Thoracic aorta (tissue), 2 donors: Measurements from ENCODE around the gene NAPB. TPM values are rescaled to one million over a fixed set of nuclear protein-coding genes. Genes with fewer than 3 reads are reported as not detected.
A peak's percentile ranks its signal among the peaks of the same experiment; 100 is the strongest.

Experiments
- ATAC-seq: fragments of 150-250 bp; one replicate; pipeline ENCODE4 v1.8.0; 2017; ENCODE audit warnings: low read depth; ENCODE audit not compliant: insufficient number of reproducible peaks, low FRiP score
- DNase-seq: peaks from one replicate; pipeline ENCODE4 v3.0.0-alpha.2; 2020; ENCODE audit warnings: low spot score
- H3K27ac ChIP-seq, 2 donors: fragments of 200-600 bp; sonication (generic); 1 replicate in 1 of 2; 2 replicates in 1 of 2; pipeline ENCODE4 v1.5.1; 2016; ENCODE audit warnings: mild to moderate bottlenecking in 2 of 2, moderate library complexity in 2 of 2
- H3K27me3 ChIP-seq: fragments of 200-600 bp; sonication (generic); replicated peaks from 2 replicates; pipeline ENCODE4 v1.6.0; 2016; ENCODE audit warnings: mild to moderate bottlenecking; ENCODE audit not compliant: insufficient read depth
- H3K36me3 ChIP-seq: fragments of 200-600 bp; sonication (generic); one replicate; pipeline ENCODE4 v1.5.1; 2016
- H3K4me1 ChIP-seq, 2 donors: fragments of 200-600 bp; sonication (generic); 1 replicate in 1 of 2; 2 replicates in 1 of 2; pipeline versions ENCODE4 v1.5.1 to v1.6.0; 2016; ENCODE audit warnings: low read depth in 2 of 2, mild to moderate bottlenecking in 1 of 2; ENCODE audit not compliant: control insufficient read depth in 1 of 2
- H3K4me3 ChIP-seq: fragments of 200-600 bp; sonication (generic); 2 replicates; pipeline ENCODE4 v1.5.1; 2016; ENCODE audit warnings: mild to moderate bottlenecking
- H3K9me3 ChIP-seq: fragments of 200-600 bp; sonication (generic); 2 replicates; pipeline ENCODE4 v1.5.1; 2016
- CTCF ChIP-seq: fragments of 200-600 bp; sonication (generic); IDR thresholded peaks from one replicate; pipeline ENCODE4 v1.5.1; 2019; ENCODE audit warnings: antibody characterized with exemption
- total RNA-seq, 2 donors: library from RNA; depleted of rRNA; stranded (reverse); fragments of >200 nt; gene quantifications; one replicate each; pipeline versions ENCODE4 v1.1.0 to v1.2.3, GENCODE V29; 2016

NAPB gene
- total RNA-seq, 2 donors from 2014 or later: 10.2 to 17.1 TPM

- Histone ChIP-seq H3K4me1 (peaks cover 6 to 8% of the 10 kb centered on the region in 2 donors), H3K27me3 (no peaks in the 10 kb centered on the region), H3K4me3 (no peak overlapping the region), H3K27ac (no peak overlapping the region), H3K9me3 (no peaks in the 10 kb centered on the region), H3K36me3 (no peaks in the 10 kb centered on the region)
- ATAC-seq (no peak), DNase-seq (no peak)
- TF ChIP-seq CTCF: no peak
These were observed 75.3 kb downstream of the NAPB start for GRCh38 chr20:23346002-23346401.

- ATAC-seq: no peak
These were observed 77.0 kb downstream of the NAPB start for GRCh38 chr20:23344336-23344735.

GRCh38 chr20:23343590-23343989, 77.7 kb downstream of the NAPB start:
- TF ChIP-seq CTCF: no peak
- no peak for ATAC-seq

More at GRCh38 chr20:23344336-23344735, 77.0 kb downstream of the NAPB start:
- no peak overlapping the region for H3K4me3 ChIP-seq
- TF ChIP-seq CTCF: no peak
- H3K36me3 ChIP-seq: no peaks in the 10 kb centered on the region
- no peaks in the 10 kb centered on the region for H3K27me3 ChIP-seq
- peaks cover 4 to 5% of the 10 kb centered on the region in 2 donors for H3K4me1 ChIP-seq
- no peak overlapping the region for H3K27ac ChIP-seq
- no peaks in the 10 kb centered on the region for H3K9me3 ChIP-seq
- no peak for DNase-seq

GRCh38 chr20:23341073-23341472, 80.2 kb downstream of the NAPB start:
- Histone ChIP-seq H3K9me3 (no peaks in the 10 kb centered on the region), H3K4me1 (no peaks in the 10 kb centered on the region), H3K4me3 (no peak overlapping the region), H3K27me3 (no peaks in the 10 kb centered on the region), H3K36me3 (no peaks in the 10 kb centered on the region), H3K27ac (no peak overlapping the region)
- DNase-seq: no peak
- no peak for ATAC-seq
- TF ChIP-seq CTCF: no peak

More at GRCh38 chr20:23343590-23343989, 77.7 kb downstream of the NAPB start:
- H3K27me3 ChIP-seq: no peaks in the 10 kb centered on the region
- no peaks in the 10 kb centered on the region for H3K36me3 ChIP-seq
- no peaks in the 10 kb centered on the region for H3K4me1 ChIP-seq
- H3K27ac ChIP-seq: no peak overlapping the region
- no peak overlapping the region for H3K4me3 ChIP-seq
- H3K9me3 ChIP-seq: no peaks in the 10 kb centered on the region
- DNase-seq: no peak

- no peaks in the 10 kb centered on the region for H3K9me3 ChIP-seq
- H3K27ac ChIP-seq: no peak overlapping the region
- H3K27me3 ChIP-seq: no peaks in the 10 kb centered on the region
- H3K4me1 ChIP-seq: no peaks in the 10 kb centered on the region
- DNase-seq (peak; percentile 31), ATAC-seq (peak; percentile 74)
- H3K4me3 ChIP-seq: no peak overlapping the region
- peak; percentile 61 for TF ChIP-seq CTCF
- no peaks in the 10 kb centered on the region for H3K36me3 ChIP-seq
These were observed 80.8 kb downstream of the NAPB start for GRCh38 chr20:23340524-23340923.
